ENCODE measurements around the gene OR52D1.

DNA sequence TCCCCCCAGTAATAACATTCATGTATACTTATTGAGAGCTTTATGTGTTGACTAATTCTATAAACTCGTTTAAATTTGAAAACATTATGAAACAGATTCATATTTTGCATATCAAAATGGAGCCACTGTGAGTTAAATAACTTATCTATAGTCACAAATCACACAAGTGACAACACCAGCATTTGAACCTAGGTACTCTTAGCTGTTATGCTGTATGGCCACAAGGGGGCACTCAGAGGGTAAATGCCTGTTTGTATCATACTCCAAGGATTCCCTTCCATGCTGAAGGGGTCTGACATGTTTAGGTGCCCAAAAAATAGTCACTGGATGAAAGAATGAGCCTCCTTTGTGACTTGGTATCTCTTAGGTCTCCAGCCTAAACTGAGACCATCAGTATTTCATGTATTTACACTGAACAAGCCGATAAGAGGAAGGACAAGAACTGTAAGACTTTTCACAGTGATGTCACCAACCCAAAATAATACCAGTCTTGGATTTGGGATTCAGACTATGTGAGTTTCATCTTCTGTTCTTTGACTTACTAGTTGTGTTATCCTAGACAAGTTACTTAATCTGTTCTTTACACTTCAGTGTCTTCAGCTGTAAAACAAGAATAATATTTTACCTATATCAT, 12.2 kb upstream of the OR52D1 start:
- TF ChIP-seq, protein P1, sequence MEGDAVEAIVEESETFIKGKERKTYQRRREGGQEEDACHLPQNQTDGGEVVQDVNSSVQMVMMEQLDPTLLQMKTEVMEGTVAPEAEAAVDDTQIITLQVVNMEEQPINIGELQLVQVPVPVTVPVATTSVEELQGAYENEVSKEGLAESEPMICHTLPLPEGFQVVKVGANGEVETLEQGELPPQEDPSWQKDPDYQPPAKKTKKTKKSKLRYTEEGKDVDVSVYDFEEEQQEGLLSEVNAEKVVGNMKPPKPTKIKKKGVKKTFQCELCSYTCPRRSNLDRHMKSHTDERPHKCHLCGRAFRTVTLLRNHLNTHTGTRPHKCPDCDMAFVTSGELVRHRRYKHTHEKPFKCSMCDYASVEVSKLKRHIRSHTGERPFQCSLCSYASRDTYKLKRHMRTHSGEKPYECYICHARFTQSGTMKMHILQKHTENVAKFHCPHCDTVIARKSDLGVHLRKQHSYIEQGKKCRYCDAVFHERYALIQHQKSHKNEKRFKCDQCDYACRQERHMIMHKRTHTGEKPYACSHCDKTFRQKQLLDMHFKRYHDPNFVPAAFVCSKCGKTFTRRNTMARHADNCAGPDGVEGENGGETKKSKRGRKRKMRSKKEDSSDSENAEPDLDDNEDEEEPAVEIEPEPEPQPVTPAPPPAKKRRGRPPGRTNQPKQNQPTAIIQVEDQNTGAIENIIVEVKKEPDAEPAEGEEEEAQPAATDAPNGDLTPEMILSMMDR (IDR thresholded peaks at IDR 0.05 in 4 of 5, conservative IDR thresholded peaks at IDR 0.05 in 1 of 5), result peak in 4 of 5 experiments; percentile 24 to 66 (median 42)
- no peak for TF ChIP-seq POLR2A (IDR thresholded peaks at IDR 0.05)
